GM10847 (cell line): ENCODE results near the gene GPR141.

Experiments used
- POLR2A ChIP-seq: IDR thresholded peaks from 2 replicates; pipeline ENCODE4 v1.6.1; 2011; ENCODE audit not compliant: insufficient read length; ENCODE audit errors: extremely low read depth

Gene GPR141, protein sequence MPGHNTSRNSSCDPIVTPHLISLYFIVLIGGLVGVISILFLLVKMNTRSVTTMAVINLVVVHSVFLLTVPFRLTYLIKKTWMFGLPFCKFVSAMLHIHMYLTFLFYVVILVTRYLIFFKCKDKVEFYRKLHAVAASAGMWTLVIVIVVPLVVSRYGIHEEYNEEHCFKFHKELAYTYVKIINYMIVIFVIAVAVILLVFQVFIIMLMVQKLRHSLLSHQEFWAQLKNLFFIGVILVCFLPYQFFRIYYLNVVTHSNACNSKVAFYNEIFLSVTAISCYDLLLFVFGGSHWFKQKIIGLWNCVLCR

DNA sequence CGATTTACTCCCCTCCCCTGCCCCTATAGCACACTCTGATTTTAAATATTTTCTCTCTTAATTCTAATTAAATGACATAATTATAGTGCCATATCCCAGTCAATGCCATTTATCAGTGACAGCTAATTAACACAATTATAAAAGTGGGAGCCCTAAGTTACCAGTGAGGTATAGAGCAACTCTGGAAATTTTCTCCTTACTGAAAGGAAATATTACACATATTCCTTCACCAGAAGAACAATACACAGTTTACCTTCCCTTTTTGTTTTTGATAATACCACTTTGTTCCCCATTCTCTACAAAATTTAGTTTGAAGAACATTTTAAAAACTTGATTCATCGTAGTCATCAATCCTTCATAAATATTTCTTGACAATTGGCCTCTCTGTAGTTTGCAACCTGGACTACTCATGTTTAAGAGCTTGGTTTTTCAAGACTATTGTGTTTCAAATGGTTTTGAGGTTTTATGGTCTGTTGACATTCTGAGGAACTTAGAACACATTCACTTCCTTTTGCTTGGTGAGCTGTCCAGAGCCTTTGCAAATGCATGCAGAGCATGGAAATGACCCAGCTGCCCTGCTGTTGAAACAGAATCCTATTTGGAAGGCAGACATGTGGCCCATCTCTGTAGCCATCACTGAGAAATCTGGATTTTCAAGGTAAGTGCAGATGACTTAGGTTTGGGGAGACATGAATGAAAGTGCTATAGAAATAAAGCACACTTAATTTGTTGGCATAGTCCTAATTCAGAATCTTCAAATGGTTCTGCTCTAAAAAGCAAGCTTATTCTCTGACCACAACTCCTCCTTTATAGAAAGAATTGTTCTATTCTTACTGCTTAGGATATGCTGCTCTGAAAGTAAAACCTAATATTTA lies at the start of gene GPR141:
Gene GPR141 (plus strand): TSS at position 521 of the 875 bp plus-strand sequence. CDS start 56,628 bp downstream, outside the sequence.
- no peak for TF ChIP-seq POLR2A

DNA sequence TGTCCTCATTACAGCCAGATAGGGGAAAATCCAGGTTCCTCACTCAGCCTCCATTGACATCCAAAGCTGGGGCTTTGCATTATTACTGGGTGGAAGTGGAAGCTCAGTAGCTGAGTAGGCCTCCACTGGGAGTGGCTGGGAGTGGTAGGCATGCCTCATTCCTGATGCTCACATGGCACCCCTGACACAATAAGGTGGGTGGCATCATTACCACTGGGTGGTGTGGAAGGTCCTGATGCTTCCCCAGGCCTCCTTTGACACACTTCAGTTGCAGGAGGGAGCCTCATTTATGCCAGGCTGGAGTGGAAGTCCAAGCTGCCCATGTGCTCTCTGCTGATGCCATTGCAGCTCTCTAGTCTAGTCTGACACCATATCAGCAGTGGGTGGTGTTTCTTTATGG lies 48.2 kb upstream of the GPR141 start:
- TF ChIP-seq POLR2A = no peak

DNA sequence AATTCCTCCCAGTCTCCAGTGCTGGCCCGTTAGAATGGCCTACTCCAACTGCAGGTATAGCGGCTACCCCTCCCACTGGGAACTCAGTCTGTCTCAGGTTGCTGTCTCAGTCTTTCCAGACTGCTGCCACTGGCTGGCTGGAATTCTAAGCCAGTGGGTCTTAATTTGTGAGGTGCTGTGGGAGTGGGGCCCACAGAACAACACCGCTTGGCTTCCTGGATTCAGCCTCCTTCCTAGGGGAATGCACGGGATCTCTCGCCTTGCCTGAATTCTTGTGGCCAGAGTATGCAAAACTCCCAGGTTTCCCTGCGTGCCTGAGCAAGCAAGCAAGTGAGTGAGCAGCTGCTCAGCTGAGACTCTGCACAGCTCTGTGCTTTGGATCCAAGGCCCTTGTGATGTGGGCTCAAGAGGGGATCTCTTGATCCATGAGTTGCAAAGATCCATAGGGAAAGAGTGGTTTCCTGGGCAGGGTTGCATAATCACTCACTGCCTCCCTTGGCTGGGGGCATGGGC lies 41.5 kb upstream of the GPR141 start:
- no peak for TF ChIP-seq POLR2A

DNA sequence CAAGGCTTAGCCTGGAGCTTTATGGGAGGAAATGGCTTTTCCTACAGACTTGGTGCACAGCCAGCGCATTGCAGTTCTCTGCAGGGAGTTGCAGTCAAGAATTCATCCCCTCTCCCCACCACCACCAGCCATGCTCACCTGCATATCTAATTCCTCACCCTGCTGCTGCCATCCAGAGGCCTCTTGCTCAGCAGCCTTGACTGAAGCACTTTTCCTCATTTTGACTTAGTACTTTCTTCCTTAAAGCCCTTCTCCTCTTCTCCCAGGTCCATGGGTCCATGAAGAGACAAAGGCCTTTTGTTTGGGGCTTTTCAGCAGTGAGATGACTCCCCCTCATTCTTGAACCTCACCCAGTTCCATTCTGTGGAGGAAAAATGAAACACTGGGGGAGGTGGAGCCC lies 39.7 kb upstream of the GPR141 start:
- TF ChIP-seq POLR2A = no peak

DNA sequence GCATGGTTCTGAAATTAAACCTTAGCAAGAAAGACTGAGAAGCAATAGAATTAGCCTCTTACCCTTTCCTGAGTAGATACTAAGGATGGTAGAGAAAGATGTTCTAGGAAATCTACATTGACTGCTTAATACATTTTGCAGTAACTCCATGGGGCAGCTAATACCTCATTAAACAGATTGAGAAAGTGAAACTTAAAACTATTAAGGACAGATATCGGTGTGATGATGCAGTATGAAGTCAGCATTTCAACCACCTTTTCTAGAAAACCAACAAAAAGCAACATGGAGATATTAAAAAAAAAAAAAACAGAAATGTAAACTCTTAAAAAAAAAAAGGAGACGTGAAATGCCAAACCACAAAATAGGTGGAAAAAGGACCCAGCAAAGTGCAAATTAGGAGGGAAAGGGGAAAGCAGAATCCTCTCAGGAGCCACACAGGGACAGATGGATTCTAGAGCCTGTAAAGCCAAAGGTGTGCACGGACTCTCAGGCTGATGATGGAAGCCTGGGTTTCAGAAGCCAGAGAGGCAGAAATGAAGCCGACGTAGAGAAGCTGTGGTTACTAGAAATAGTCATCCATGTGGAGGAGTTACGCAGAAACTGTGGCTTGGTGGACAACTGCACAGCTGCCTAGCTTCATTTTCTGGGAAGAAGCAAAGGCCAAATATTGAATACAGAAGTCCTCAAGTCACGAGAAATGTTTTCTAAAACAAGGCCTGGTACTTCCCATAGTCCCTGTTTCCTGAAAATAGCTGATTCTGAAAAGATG lies 38.1 kb upstream of the GPR141 start:
- TF ChIP-seq POLR2A = no peak

DNA sequence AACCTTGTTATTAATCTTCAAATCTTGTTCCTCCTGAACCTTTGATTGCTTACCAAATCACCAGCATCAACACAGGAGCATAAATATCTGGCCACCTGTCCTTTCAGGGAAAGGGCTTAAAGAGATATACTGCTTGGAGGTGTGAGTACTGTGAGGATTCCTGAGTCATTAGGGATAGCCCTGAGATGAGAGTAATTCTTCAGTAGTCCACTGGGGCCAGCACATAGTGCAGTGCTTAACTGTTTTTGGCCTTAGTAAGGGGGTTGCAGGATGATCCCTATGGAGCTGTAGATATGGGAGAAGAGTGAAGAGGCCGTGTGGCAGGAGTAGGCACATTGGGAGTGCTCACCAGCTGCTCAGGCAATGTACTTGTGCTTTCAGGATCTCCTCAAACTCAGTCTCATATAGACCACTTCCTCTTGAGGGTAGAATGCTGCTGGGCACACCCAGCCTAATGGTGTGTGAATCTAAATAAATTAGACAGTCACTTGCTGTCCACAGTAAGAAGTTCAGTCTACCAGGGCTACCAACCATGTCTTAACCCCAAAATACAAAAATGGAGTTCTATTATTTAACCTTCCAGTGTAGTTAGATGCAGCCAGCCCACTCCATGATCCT lies 26.5 kb upstream of the GPR141 start:
- no peak for TF ChIP-seq POLR2A

DNA sequence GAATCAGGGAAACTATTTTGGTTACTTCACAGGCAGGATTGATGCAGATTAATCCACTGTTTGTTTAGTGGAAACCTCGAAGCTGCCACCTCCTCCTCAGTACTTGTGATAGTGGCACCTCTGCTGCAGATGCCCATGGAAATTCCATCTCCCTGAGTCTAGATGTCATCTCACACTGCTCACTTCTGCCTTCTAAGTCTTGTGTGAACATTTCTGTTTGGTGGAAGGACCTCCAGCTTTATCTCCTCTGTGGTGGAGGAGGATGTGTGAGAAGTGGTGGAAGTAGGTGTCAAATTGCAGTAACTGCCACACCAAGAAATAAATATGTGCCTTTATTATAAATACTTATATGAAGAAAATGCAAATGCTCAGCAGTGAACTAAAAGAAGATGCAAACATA lies 25.8 kb upstream of the GPR141 start:
- no peak for TF ChIP-seq POLR2A

DNA sequence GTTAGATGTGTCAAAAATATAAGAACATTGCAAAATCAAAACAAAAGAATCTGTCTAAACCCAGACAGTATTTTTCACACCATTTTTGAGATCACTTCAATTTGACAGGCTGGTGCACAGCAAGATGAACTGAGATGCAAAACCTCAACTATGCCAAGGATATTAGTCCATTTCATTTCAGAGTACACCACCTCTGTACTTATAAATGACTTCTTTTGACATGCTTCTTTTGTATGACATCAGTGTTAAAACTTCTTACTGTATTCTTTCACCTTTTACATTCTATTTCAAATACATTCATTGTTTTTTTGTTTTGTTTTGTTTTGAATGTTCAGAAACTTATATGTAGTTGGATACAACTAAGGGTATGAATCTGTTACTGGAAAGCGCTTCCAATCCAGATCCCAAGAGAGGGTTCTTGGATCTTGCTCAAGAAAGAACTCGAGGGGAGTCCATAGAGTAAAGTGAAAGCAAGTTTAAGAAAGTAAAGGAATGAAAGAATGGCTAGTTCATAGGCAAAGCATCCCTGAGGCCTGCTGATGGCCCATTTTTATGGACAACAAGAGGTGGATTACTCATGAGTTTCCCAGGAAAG lies 23.5 kb upstream of the GPR141 start:
- no peak for TF ChIP-seq POLR2A

DNA sequence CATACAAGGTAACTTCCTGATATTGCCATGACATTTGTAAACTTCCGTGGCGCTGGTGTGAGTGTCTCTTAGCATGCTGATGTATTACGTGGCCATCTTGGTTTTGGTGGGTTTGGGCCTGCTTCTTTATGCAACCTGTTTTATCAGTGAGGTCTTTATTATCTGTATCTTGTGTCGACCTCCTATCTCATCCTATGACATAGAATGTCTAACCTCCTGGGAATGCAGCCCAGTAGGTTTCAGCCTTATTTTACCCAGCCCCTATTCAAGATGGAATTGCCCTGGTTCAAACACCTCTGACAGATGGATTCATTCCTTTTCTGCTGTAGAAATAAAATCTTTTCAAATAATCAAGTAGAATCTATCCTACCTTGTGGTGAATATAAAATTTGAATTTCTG lies 23.0 kb upstream of the GPR141 start:
- TF ChIP-seq POLR2A = no peak

DNA sequence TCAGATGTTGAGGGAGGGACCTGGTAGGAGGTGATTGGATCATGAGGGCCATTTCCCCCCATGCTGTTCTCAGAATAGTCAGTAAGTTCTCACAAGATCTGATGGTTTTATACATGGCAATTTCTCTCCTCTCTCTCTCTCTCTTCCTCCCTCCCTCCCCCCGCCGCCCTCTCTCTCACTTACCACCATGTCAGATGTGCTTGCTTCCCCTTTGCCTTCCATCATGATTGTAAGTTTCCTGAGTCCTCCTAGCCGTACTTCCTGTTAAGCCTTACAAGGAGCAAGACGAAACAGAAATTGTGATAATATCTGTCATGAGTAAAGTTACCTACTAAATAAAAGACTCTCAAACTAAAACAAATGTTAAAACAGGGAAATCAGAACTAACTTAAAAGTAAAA lies 19.9 kb upstream of the GPR141 start:
- no peak for TF ChIP-seq POLR2A

DNA sequence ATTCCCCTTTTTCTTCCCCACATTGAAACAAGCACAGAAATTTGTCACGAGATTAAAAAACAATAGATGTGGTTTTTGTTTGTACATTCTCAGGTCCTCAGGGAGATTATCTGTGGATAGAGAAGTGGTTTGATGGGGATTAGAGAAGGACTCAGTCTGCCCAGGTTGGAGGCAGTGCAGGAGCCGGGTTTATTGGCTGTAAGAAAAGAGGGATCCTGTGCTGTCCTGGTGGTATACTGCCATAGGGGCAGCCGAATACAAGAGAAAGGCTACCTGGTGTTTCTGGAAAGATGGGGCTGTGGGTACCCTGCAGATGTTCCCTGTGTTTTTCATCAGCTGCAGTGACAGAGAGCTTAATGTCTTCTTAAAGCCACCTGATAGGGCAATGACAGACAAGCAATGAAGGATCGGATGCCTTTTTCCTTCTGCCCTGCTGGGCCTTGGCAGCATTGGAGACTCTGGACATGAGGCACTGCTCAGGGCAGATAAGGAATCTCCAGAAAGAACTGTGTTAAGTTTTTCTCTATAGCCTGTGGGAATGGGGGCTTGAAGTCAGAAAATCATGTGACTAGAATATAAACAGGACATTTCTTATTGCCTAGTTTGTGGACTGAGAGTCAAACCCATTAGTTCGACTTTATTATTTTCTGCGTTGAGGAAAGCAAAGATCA lies 18.1 kb upstream of the GPR141 start:
- no peak for TF ChIP-seq POLR2A

DNA sequence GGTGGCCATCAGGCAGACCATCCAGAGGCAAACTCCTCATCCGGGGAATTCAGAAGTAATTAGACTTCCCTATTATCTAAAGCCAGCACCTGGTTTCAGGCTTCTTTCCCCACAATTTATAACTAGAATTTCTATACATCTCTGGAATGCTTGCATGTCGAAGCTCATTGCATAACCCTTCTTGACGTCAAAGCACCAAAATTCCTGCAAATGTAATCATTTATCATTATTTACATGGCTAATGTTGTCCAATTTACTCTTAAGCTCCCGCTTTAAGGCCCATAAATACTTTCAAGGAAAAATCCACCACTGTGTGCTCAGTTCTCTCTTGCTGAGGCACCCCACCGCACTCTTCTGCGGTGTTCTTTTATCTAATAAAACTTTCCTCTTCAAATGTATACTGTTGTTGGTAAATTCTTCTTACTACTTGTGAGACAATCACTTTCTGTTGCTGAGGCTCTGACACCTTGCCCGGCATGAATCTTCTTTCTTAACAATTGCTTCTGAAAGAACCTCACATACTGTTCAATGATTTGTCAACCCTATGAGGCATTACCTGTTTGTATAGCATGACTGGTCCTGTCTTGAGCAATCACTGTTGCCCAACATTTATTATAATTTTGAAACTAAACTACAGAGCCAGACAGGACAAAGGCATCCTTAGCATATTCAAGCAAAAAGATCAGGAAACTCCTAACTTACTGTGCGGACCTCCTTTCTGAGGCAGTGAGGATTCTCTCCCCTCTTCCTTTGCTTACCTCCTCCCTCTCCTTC lies 17.4 kb upstream of the GPR141 start:
- TF ChIP-seq POLR2A = no peak

DNA sequence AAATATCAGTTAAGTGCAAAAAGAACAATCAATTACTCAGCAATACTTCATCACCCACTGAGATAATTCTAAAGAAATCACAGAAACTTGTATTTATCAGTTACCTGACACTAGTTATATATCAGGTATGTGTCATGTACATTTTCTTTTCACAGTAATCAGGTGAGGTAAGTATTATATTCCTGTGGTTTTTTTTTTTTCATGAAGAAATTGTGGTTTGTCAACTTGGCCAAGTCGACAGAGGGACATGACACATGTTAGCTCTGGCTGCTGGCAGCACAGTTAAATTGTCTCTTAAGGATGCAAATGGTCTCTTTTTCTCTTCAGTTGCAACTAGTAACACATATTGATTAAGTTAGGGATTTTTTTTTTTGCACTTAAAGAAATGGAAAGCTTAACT lies 13.7 kb upstream of the GPR141 start:
- TF ChIP-seq POLR2A = no peak

DNA sequence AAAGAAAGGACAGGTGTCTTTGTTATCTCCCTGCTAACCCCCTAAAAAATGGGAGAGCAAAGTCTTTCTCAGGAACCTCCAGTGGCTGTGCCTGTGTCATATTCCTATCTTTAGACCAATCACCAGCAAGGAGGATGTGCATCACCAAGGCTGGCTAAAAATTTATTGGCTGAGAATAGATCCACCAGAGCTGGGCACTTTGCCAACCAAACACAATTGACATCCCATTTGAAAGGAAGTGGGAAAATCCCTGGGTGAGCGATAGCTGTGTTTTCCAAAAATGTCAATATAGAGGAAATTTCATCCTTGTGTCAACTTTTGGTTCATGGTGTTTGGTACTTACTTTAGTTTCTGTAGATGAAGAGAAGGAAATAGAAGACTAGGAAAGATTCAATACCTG lies 13.1 kb upstream of the GPR141 start:
- TF ChIP-seq POLR2A = no peak

DNA sequence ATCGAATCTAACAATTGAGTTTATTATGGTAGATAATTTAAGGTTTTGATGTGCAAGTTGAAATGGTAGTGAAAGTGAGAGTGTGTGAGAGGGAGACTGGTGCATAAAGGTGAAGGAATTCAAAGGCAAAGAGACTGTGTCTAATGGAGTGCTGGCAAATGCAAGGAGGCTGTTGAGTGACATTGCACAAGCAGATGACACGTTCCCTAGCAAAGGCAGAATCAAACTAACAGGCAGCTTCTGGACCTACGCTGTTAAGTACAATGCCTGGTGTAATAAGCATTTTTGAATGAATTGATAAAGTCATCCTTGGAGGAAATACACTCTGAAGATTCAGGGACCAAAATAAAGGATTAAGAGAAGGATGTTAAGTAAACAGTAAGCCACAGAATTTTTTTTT lies 11.7 kb upstream of the GPR141 start:
- no peak for TF ChIP-seq POLR2A
